ENCODE data around the gene CFD. TPM values are rescaled to one million over a fixed set of nuclear protein-coding genes. Genes with fewer than 3 reads are reported as not detected.

Gene CFD
- polyA plus RNA-seq, 1 donor (not counting 4 experiments of a cell fraction or from before 2014, with no cell fraction given) = 0.47 TPM

- TF ChIP-seq EZH2 (IDR thresholded peaks at IDR 0.05; ENCODE audit: low read length) = no peak
- TF ChIP-seq CTCF (optimal IDR thresholded peaks at IDR 0.05 in 1 of 3, IDR thresholded peaks at IDR 0.05 in 1 of 3, conservative IDR thresholded peaks at IDR 0.05 in 1 of 3; ENCODE audit: extremely low read depth in 1 of 3, insufficient read depth in 2 of 3, low read length in 3 of 3) = no peak
These were observed 37.0 kb downstream of the CFD start for GRCh38 chr19:896434-896833.

DNA sequence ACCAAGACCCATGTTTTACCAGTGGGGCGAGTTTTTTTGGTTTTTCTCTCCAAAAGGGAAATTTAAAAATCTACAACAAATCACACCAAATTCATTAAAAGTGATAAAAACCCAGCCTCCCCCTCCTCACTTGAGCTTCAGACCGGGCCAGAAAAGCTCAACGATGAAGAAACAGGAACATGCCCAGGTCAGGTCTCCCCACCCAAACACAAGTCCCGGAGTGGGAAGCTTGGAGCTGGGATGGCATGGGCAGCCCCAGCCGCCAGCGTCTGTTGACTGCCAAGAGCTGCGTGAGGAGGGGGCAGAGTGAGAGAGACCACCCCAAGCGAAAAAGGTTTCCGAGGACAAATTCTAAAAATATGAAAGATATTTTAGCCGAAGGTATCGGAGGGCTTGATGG, 37.5 kb downstream of the CFD start:
- Histone ChIP-seq H3K4me2 (ENCODE audit: control insufficient read depth, extremely low read depth, insufficient read depth, low read depth, low read length) (no peak overlapping the region), H3K4me1 (ENCODE audit: control insufficient read depth, extremely low read depth, insufficient read depth, low read length) (no peaks in the 10 kb centered on the region), H3K9me1 (ENCODE audit: control insufficient read depth, extremely low read depth, insufficient read depth, low read length) (no peaks in the 10 kb centered on the region), H3K79me2 (ENCODE audit: control insufficient read depth, insufficient read depth, low read length) (no peaks in the 10 kb centered on the region), H4K20me1 (ENCODE audit: control insufficient read depth, extremely low read depth, insufficient read depth, low read length) (no peaks in the 10 kb centered on the region), H3K9me3 (ENCODE audit: control insufficient read depth, low read depth, low read length) (no peaks in the 10 kb centered on the region), H3K36me3 (ENCODE audit: control insufficient read depth in 2 of 2, extremely low read depth in 1 of 2, insufficient read depth in 2 of 2, low read length in 2 of 2) (peaks cover 5 to 16% of the 10 kb centered on the region in 2 experiments), H3K4me3 (ENCODE audit: control insufficient read depth in 2 of 3, extremely low read depth in 1 of 3, insufficient read depth in 2 of 3, low read depth in 1 of 3, low read length in 3 of 3) (no peak overlapping the region), H2AFZ (ENCODE audit: control insufficient read depth, low read length) (no peak overlapping the region), H3K27me3 (ENCODE audit: control insufficient read depth, extremely low read depth, insufficient read depth, low read length) (no peaks in the 10 kb centered on the region), H3K9ac (ENCODE audit: control insufficient read depth, extremely low read depth, insufficient read depth, low read length) (no peak overlapping the region), H3K27ac (ENCODE audit: control insufficient read depth, insufficient read depth, low read length) (no peak overlapping the region)
- TF ChIP-seq EZH2 (IDR thresholded peaks at IDR 0.05; ENCODE audit: low read length) (no peak), CTCF (optimal IDR thresholded peaks at IDR 0.05 in 1 of 3, IDR thresholded peaks at IDR 0.05 in 1 of 3, conservative IDR thresholded peaks at IDR 0.05 in 1 of 3; ENCODE audit: extremely low read depth in 1 of 3, insufficient read depth in 2 of 3, low read length in 3 of 3) (no peak)
- DNase-seq (ENCODE audit: low read depth, low spot score) (no peak), FAIRE-seq (no peak)
- dilution Hi-C loops (cut with MboI; ENCODE audit: extremely low pct_ligation_motif_present, low sequenced_read_pairs) = no loop called here

More at GRCh38 chr19:896434-896833, 37.0 kb downstream of the CFD start:
- dilution Hi-C loops (cut with MboI; ENCODE audit: extremely low pct_ligation_motif_present, low sequenced_read_pairs) = no loop called here
- H3K27me3 ChIP-seq (ENCODE audit: control insufficient read depth, extremely low read depth, insufficient read depth, low read length) = no peaks in the 10 kb centered on the region
- no peak overlapping the region for H3K4me3 ChIP-seq (ENCODE audit: control insufficient read depth in 2 of 3, extremely low read depth in 1 of 3, insufficient read depth in 2 of 3, low read depth in 1 of 3, low read length in 3 of 3)
- H3K9ac ChIP-seq (ENCODE audit: control insufficient read depth, extremely low read depth, insufficient read depth, low read length) = no peak overlapping the region
- no peak for FAIRE-seq
- no peaks in the 10 kb centered on the region for H4K20me1 ChIP-seq (ENCODE audit: control insufficient read depth, extremely low read depth, insufficient read depth, low read length)
- H3K4me1 ChIP-seq (ENCODE audit: control insufficient read depth, extremely low read depth, insufficient read depth, low read length) = no peaks in the 10 kb centered on the region
- peaks cover 5 to 11% of the 10 kb centered on the region in 2 experiments for H3K36me3 ChIP-seq (ENCODE audit: control insufficient read depth in 2 of 2, extremely low read depth in 1 of 2, insufficient read depth in 2 of 2, low read length in 2 of 2)
- no peak overlapping the region for H3K27ac ChIP-seq (ENCODE audit: control insufficient read depth, insufficient read depth, low read length)
- no peak for DNase-seq (ENCODE audit: low read depth, low spot score)
- no peaks in the 10 kb centered on the region for H3K79me2 ChIP-seq (ENCODE audit: control insufficient read depth, insufficient read depth, low read length)
- H2AFZ ChIP-seq (ENCODE audit: control insufficient read depth, low read length) = no peak overlapping the region
- H3K9me1 ChIP-seq (ENCODE audit: control insufficient read depth, extremely low read depth, insufficient read depth, low read length) = no peaks in the 10 kb centered on the region
- no peaks in the 10 kb centered on the region for H3K9me3 ChIP-seq (ENCODE audit: control insufficient read depth, low read depth, low read length)
- H3K4me2 ChIP-seq (ENCODE audit: control insufficient read depth, extremely low read depth, insufficient read depth, low read depth, low read length) = no peak overlapping the region
